CD4-positive, alpha-beta T cell (primary cell): ENCODE measurements around the gene HKDC1. TPM values are rescaled to one million over a fixed set of nuclear protein-coding genes. Genes with fewer than 3 reads are reported as not detected.

ENCODE experiments used
- ATAC-seq: fragments of 200-7000 bp; cut with Tn5 transposase; one replicate; pipeline ENCODE4 v1.10.0; 2022; ENCODE audit warnings: mild to moderate bottlenecking; ENCODE audit not compliant: poor library complexity
- CTCF ChIA-PET: fragments of 350-600 bp; sonication (Branson Sonifier 250); formaldehyde crosslinking; loops from one replicate; lab custom pipeline; 2021; ENCODE audit warnings: antibody characterized with exemption, inconsistent platforms; lab: Charles Lee
- POLR2A ChIA-PET: fragments of 350-600 bp; sonication (Branson Sonifier 250); formaldehyde crosslinking; loops from one replicate; lab custom pipeline; 2021; ENCODE audit warnings: antibody characterized with exemption, inconsistent platforms; lab: Charles Lee
- DNase-seq, 14 experiments: peaks; one replicate each; pipeline ENCODE4 v3.0.0-alpha.2; 2013 to 2020; ENCODE audit warnings: mixed read lengths in 2 of 14
- H3K27ac ChIP-seq, 2 donors: one replicate each; pipeline versions ENCODE4 v1.5.1 to v1.7.0; 2013; ENCODE audit warnings: low read length in 2 of 2, low read depth in 1 of 2, mild to moderate bottlenecking in 1 of 2
- H3K27me3 ChIP-seq, 2 experiments: 1 replicate in 1 of 2; 2 replicates in 1 of 2; pipeline versions ENCODE4 v1.6.1 to v1.7.0; 2013; ENCODE audit warnings: low read length in 2 of 2, control low read depth in 1 of 2, mild to moderate bottlenecking in 1 of 2, moderate library complexity in 1 of 2; ENCODE audit not compliant: insufficient read depth in 2 of 2, control insufficient read depth in 1 of 2
- H3K36me3 ChIP-seq: one replicate; pipeline ENCODE4 v1.6.1; 2013; ENCODE audit warnings: low read length, control low read depth; ENCODE audit not compliant: insufficient read depth
- H3K4me1 ChIP-seq: one replicate; pipeline ENCODE4 v1.6.1; 2013; ENCODE audit warnings: low read length, control low read depth; ENCODE audit not compliant: insufficient read depth
- H3K4me3 ChIP-seq: one replicate; pipeline ENCODE4 v1.5.1; 2013; ENCODE audit warnings: mild to moderate bottlenecking, low read length, moderate library complexity
- H3K9me3 ChIP-seq, 2 experiments: 1 replicate in 1 of 2; 2 replicates in 1 of 2; pipeline versions ENCODE4 v1.6.1 to v1.7.0; 2013; ENCODE audit warnings: low read length in 2 of 2, mild to moderate bottlenecking in 2 of 2, control low read depth in 1 of 2, moderate library complexity in 1 of 2; ENCODE audit not compliant: control insufficient read depth in 1 of 2, insufficient read depth in 1 of 2
- H3K27ac Mint-ChIP-seq: one replicate; pipeline ENCODE4 v1.8.0; 2020; ENCODE audit warnings: mixed read lengths
- H3K27me3 Mint-ChIP-seq: one replicate; pipeline ENCODE4 v1.8.0; 2021; ENCODE audit warnings: mixed read lengths
- H3K36me3 Mint-ChIP-seq: one replicate; pipeline ENCODE4 v1.8.0; 2021; ENCODE audit warnings: low read depth, mixed read lengths
- H3K4me1 Mint-ChIP-seq: one replicate; pipeline ENCODE4 v1.8.0; 2021; ENCODE audit warnings: low read depth, mixed read lengths
- H3K4me3 Mint-ChIP-seq: one replicate; pipeline ENCODE4 v1.8.0; 2020; ENCODE audit warnings: mild to moderate bottlenecking, mixed read lengths
- H3K9me3 Mint-ChIP-seq: one replicate; pipeline ENCODE4 v1.8.0; 2020; ENCODE audit warnings: mixed read lengths
- CTCF ChIP-seq: fragments of 200-600 bp; IDR thresholded peaks from one replicate; pipeline ENCODE4 v1.8.0; 2022; ENCODE audit warnings: antibody characterized with exemption, mild to moderate bottlenecking
- intact Hi-C, 2 experiments: fragments of 100-400 bp; cut with DNase I in 1 of 2; cut with micrococcal nuclease in 1 of 2; formaldehyde crosslinking; loops; one replicate each; pipeline versions ENCODE4 v1.15.1 to v1.9.0; 2023 to 2025; cut with DNase I, micrococcal nuclease
- total RNA-seq, 174 experiments: library from RNA in 2 of 174; stranded (reverse) in 2 of 174; gene quantifications; one replicate each; pipeline ENCODE4 v1.2.3 and lab custom pipeline; 2021 to 2026

The HKDC1 gene
- total RNA-seq, 2 experiments from 2014 or later = 3.1 to 4.5 TPM

- H3K4me3 Mint-ChIP-seq = peak overlapping the region; percentile 36
- ATAC-seq (no peak), DNase-seq (no peak)
- intact Hi-C loops = loop anchor here (5.0 to 10.0 kb wide), 2 partner anchors 41 to 218 kb away; partner anchors contain the start of gene SUPV3L1 (in 1 of the 2)
- Histone ChIP-seq H3K4me3 (peak overlapping the region; percentile 19), H3K9me3 (no peaks in the 10 kb centered on the region), H3K27me3 (no peaks in the 10 kb centered on the region), H3K27ac (peak overlapping the region in 1 of 2 donors; percentile 25), H3K36me3 (no peaks in the 10 kb centered on the region), H3K4me1 (peaks cover 51% of the 10 kb centered on the region)
- no peaks in the 10 kb centered on the region for H3K36me3 Mint-ChIP-seq
- peaks cover 41% of the 10 kb centered on the region for H3K4me1 Mint-ChIP-seq
- ChIA-PET POLR2A (interaction anchor here (0.7 to 1.0 kb wide), 2 partner anchors 10 to 96 kb away, joined by 3 to 4 read pairs; no protein-coding TSS in a partner anchor), CTCF (interaction anchor here (0.8 kb wide), 1 partner anchor 10 kb away, joined by 3 read pairs; no protein-coding TSS in a partner anchor)
- H3K27ac Mint-ChIP-seq = peak overlapping the region; percentile 67
- H3K9me3 Mint-ChIP-seq = no peaks in the 10 kb centered on the region
- no peaks in the 10 kb centered on the region for H3K27me3 Mint-ChIP-seq
- TF ChIP-seq CTCF = no peak
Observed at GRCh38 chr10:69223028-69223342, 2.9 kb downstream of the HKDC1 start.

- no peak overlapping the region for H3K4me3 ChIP-seq
- Mint-ChIP-seq H3K36me3 (no peaks in the 10 kb centered on the region), H3K4me3 (no peak overlapping the region), H3K9me3 (no peaks in the 10 kb centered on the region), H3K27ac (peak overlapping the region; percentile 30), H3K27me3 (no peaks in the 10 kb centered on the region), H3K4me1 (peaks cover 62% of the 10 kb centered on the region)
- no peak overlapping the region for H3K27ac ChIP-seq
- intact Hi-C loops = loop anchor here (5.0 to 10.0 kb wide), 2 partner anchors 43 to 220 kb away; partner anchors contain the start of gene SUPV3L1 (in 1 of the 2)
- POLR2A ChIA-PET = no interaction called here
- no peak for TF ChIP-seq CTCF
- no peak for ATAC-seq
- no peaks in the 10 kb centered on the region for H3K27me3 ChIP-seq
- H3K4me1 ChIP-seq = peaks cover 72% of the 10 kb centered on the region
- CTCF ChIA-PET = interaction anchor here (0.6 kb wide), 1 partner anchor 137 kb away, joined by 3 read pairs; the partner anchor contains the start of gene SRGN
- H3K36me3 ChIP-seq = no peaks in the 10 kb centered on the region
- peak in 1 of 14 experiments; percentile 48 for DNase-seq
- no peaks in the 10 kb centered on the region for H3K9me3 ChIP-seq
Observed at GRCh38 chr10:69224862-69225657, 4.9 kb downstream of the HKDC1 start.

GRCh38 chr10:69225681-69226080 is 5.5 kb downstream of the HKDC1 start:
- Histone ChIP-seq H3K36me3 (no peaks in the 10 kb centered on the region), H3K9me3 (no peaks in the 10 kb centered on the region), H3K27me3 (no peaks in the 10 kb centered on the region), H3K4me3 (no peak overlapping the region), H3K27ac (no peak overlapping the region), H3K4me1 (peaks cover 77% of the 10 kb centered on the region)
- no peak for TF ChIP-seq CTCF
- DNase-seq (no peak), ATAC-seq (no peak)
- ChIA-PET POLR2A (no interaction called here), CTCF (interaction anchor here (0.9 to 1.1 kb wide), 2 partner anchors 12 to 167 kb away, joined by 3 to 4 read pairs; no protein-coding TSS in a partner anchor)
- no peak overlapping the region for H3K4me3 Mint-ChIP-seq
- no peaks in the 10 kb centered on the region for H3K9me3 Mint-ChIP-seq
- H3K36me3 Mint-ChIP-seq = no peaks in the 10 kb centered on the region
- H3K27me3 Mint-ChIP-seq = no peaks in the 10 kb centered on the region
- H3K27ac Mint-ChIP-seq = peak overlapping the region; percentile 30
- intact Hi-C loops = loop anchor here in 1 of 2 experiments (10.0 kb wide), 1 partner anchor 221 kb away; no protein-coding TSS in a partner anchor
- H3K4me1 Mint-ChIP-seq = peaks cover 62% of the 10 kb centered on the region
